ENCODE data around the gene RNF224. TPM values are rescaled to one million over a fixed set of nuclear protein-coding genes. Genes with fewer than 3 reads are reported as not detected.
A peak's percentile ranks its signal among the peaks of the same experiment; 100 is the strongest.

RNF224 gene
- total and polyA plus RNA-seq, 2 of the 13 experiments (the other 11 are each of a cell fraction or from before 2014, with no cell fraction given) = 0.09 TPM; not detected in 1

GRCh38 chr9:137235424-137236237 is 8.3 kb downstream of the RNF224 start (continued):
- no peak for TF ChIP-seq ZNF639 (CRISPR knock-in tag; conservative IDR thresholded peaks at IDR 0.05)
- no peak for TF ChIP-seq AGO1 (IDR thresholded peaks at IDR 0.05; ENCODE audit: low read depth, low read length, poor library complexity, severe bottlenecking)
- TF ChIP-seq PPARG (CRISPR knock-in tag; conservative IDR thresholded peaks at IDR 0.05) = no peak
- TF ChIP-seq ZNF264 (CRISPR knock-in tag; IDR thresholded peaks at IDR 0.05) = peak; percentile 47; the same call in 1 of the 2 replicates
- TF ChIP-seq SOX6 (IDR thresholded peaks at IDR 0.05) = no peak
- no peak for TF ChIP-seq SOX6 (CRISPR knock-in tag; IDR thresholded peaks at IDR 0.05)
- TF ChIP-seq ZNF558 (CRISPR knock-in tag; IDR thresholded peaks at IDR 0.05; ENCODE audit: borderline replicate concordance) = no peak
- peak; percentile 68; the same call in 1 of the 2 replicates for TF ChIP-seq ZNF296 (CRISPR knock-in tag; conservative IDR thresholded peaks at IDR 0.05)
- peak; percentile 29; the same call in 1 of the 2 replicates for TF ChIP-seq ZSCAN21 (CRISPR knock-in tag; IDR thresholded peaks at IDR 0.05; ENCODE audit: borderline replicate concordance)
- no peak for TF ChIP-seq SKI (IDR thresholded peaks at IDR 0.05; ENCODE audit: partially characterized antibody)
- TF ChIP-seq HDAC2 (CRISPR knock-in tag; IDR thresholded peaks at IDR 0.05) = peak; percentile 60; the same call in 1 of the 2 replicates
- no peak for TF ChIP-seq SMC3 (IDR thresholded peaks at IDR 0.05; ENCODE audit: low read length)
- no peak for TF ChIP-seq ATF1 (CRISPR knock-in tag; IDR thresholded peaks at IDR 0.05)
- peak; percentile 44; the same call in 1 of the 2 replicates for TF ChIP-seq HNF4G (IDR thresholded peaks at IDR 0.05; ENCODE audit: borderline replicate concordance, low read depth, low read length)
- no peak for TF ChIP-seq HNF4G (CRISPR knock-in tag; IDR thresholded peaks at IDR 0.05; ENCODE audit: borderline replicate concordance, low read depth)
- peak; percentile 7; the same call in 1 of the 2 replicates for TF ChIP-seq NR2F6 (IDR thresholded peaks at IDR 0.05)
- no peak for TF ChIP-seq NR2F6 (CRISPR knock-in tag; IDR thresholded peaks at IDR 0.05)
- no peak for TF ChIP-seq MED8 (CRISPR knock-in tag; IDR thresholded peaks at IDR 0.05; ENCODE audit: insufficient replicate concordance)
- no peak for TF ChIP-seq ZNF230 (CRISPR knock-in tag; IDR thresholded peaks at IDR 0.05)
- TF ChIP-seq ZNF564 (CRISPR knock-in tag; IDR thresholded peaks at IDR 0.05) = peak; percentile 47; the same call in 1 of the 2 replicates
- TF ChIP-seq ZNF143 (CRISPR knock-in tag; IDR thresholded peaks at IDR 0.05) = peak; percentile 55; the same call in 1 of the 2 replicates
- TF ChIP-seq SAP130 (CRISPR knock-in tag; IDR thresholded peaks at IDR 0.05; ENCODE audit: low read depth) = peak; percentile 84
- TF ChIP-seq THAP11 (CRISPR knock-in tag; IDR thresholded peaks at IDR 0.05) = peak; percentile 35; the same call in 1 of the 2 replicates
- no peak for TF ChIP-seq ZNF674 (CRISPR knock-in tag; IDR thresholded peaks at IDR 0.05; ENCODE audit: low read depth)
- TF ChIP-seq ZFP36L1 (CRISPR knock-in tag; IDR thresholded peaks at IDR 0.05) = no peak
- TF ChIP-seq MTA1 (CRISPR knock-in tag; IDR thresholded peaks at IDR 0.05; ENCODE audit: borderline replicate concordance) = no peak
- peak; percentile 48; the same call in 1 of the 2 replicates for TF ChIP-seq ERF (CRISPR knock-in tag; IDR thresholded peaks at IDR 0.05)
- TF ChIP-seq SUZ12 (IDR thresholded peaks at IDR 0.05; ENCODE audit: low read depth, low read length) = no peak
- TF ChIP-seq FOSL2 (CRISPR knock-in tag; IDR thresholded peaks at IDR 0.05) = no peak
- TF ChIP-seq NCOA1 (CRISPR knock-in tag; IDR thresholded peaks at IDR 0.05) = 0 out of 2 replicates have a peak, but pooled peaks have one; percentile 23
- no peak for TF ChIP-seq NCOA5 (CRISPR knock-in tag; IDR thresholded peaks at IDR 0.05)
- peak; percentile 70 for TF ChIP-seq CTCF (CRISPR knock-in tag; IDR thresholded peaks at IDR 0.05)
